GM23338 (cell line): ENCODE results near the gene FBRSL1. TPM values are rescaled to one million over a fixed set of nuclear protein-coding genes. Genes with fewer than 3 reads are reported as not detected.

Source experiments
- ATAC-seq: fragments of 200-7000 bp; cut with Tn5 transposase; 3 replicates; pipeline ENCODE4 v1.9.1; 2020
- DNase-seq: peaks from one replicate; pipeline ENCODE4 v3.0.0-alpha.2; 2015; ENCODE audit warnings: low spot score
- H2AFZ ChIP-seq: fragments of 200-600 bp; sonication (generic); 2 replicates; pipeline ENCODE4 v1.8.0; 2016; ENCODE audit warnings: antibody characterized with exemption, mild to moderate bottlenecking, moderate library complexity
- H3F3A ChIP-seq: fragments of 200-600 bp; sonication (generic); replicated peaks from 2 replicates; pipeline ENCODE4 v1.8.0; 2017; ENCODE audit warnings: antibody characterized with exemption, mixed run types, low read depth
- H3K27ac ChIP-seq: fragments of 200-600 bp; sonication (generic); 2 replicates; pipeline ENCODE4 v1.6.1; 2016; ENCODE audit warnings: low read depth
- H3K27me3 ChIP-seq: fragments of 200-600 bp; sonication (generic); 2 replicates; pipeline ENCODE4 v1.8.0; 2016; ENCODE audit warnings: mild to moderate bottlenecking, mixed run types, moderate library complexity; ENCODE audit not compliant: insufficient read depth
- H3K36me3 ChIP-seq: fragments of 200-600 bp; sonication (generic); 2 replicates; pipeline ENCODE4 v1.8.0; 2016; ENCODE audit warnings: mild to moderate bottlenecking; ENCODE audit not compliant: insufficient read depth
- H3K4me1 ChIP-seq: fragments of 200-600 bp; sonication (generic); 2 replicates; pipeline ENCODE4 v1.8.0; 2016; ENCODE audit warnings: mild to moderate bottlenecking, moderate library complexity; ENCODE audit not compliant: insufficient read depth
- H3K4me2 ChIP-seq: fragments of 200-600 bp; sonication (generic); 2 replicates; pipeline ENCODE4 v1.7.1; 2017; ENCODE audit warnings: mixed run types
- H3K4me3 ChIP-seq: fragments of 200-600 bp; sonication (generic); 2 replicates; pipeline ENCODE4 v1.6.1; 2016; ENCODE audit warnings: mixed run types
- H3K79me2 ChIP-seq: fragments of 200-600 bp; sonication (generic); replicated peaks from 2 replicates; pipeline ENCODE4 v1.8.0; 2017; ENCODE audit warnings: mild to moderate bottlenecking; ENCODE audit not compliant: insufficient read depth
- H3K9me2 ChIP-seq: fragments of 200-600 bp; sonication (generic); 2 replicates; pipeline ENCODE4 v1.8.0; 2017; ENCODE audit not compliant: insufficient read depth
- H4K20me1 ChIP-seq: fragments of 200-600 bp; sonication (generic); replicated peaks from 2 replicates; pipeline ENCODE4 v1.8.0; 2017; ENCODE audit warnings: mild to moderate bottlenecking; ENCODE audit not compliant: insufficient read depth
- H3K27ac Mint-ChIP-seq: 2 replicates; pipeline ENCODE4 v1.8.0; 2020; ENCODE audit warnings: inconsistent platforms, mild to moderate bottlenecking, moderate library complexity, mixed read lengths
- H3K27me3 Mint-ChIP-seq: 3 replicates; pipeline ENCODE4 v1.8.0; 2022; ENCODE audit warnings: low read depth, mild to moderate bottlenecking, moderate library complexity, mixed read lengths, inconsistent platforms; ENCODE audit not compliant: insufficient read depth, poor library complexity
- H3K36me3 Mint-ChIP-seq: 3 replicates; pipeline ENCODE4 v1.8.0; 2021; ENCODE audit warnings: low read depth, mild to moderate bottlenecking, inconsistent platforms, moderate library complexity, mixed read lengths
- H3K4me1 Mint-ChIP-seq: 3 replicates; pipeline ENCODE4 v1.8.0; 2020; ENCODE audit warnings: mild to moderate bottlenecking, inconsistent platforms, mixed read lengths
- H3K4me3 Mint-ChIP-seq: 3 replicates; pipeline ENCODE4 v1.8.0; 2021; ENCODE audit warnings: moderate library complexity, mild to moderate bottlenecking, inconsistent platforms, mixed read lengths
- H3K9me3 Mint-ChIP-seq: 3 replicates; pipeline ENCODE4 v1.8.0; 2020; ENCODE audit warnings: moderate library complexity, mild to moderate bottlenecking, inconsistent platforms, mixed read lengths
- EZH2 ChIP-seq: fragments of 200-600 bp; sonication (generic); IDR thresholded peaks from one replicate; pipeline ENCODE4 v1.8.0; 2017; ENCODE audit warnings: antibody characterized with exemption, mild to moderate bottlenecking, low read depth; ENCODE audit not compliant: unreplicated experiment
- EZH2phosphoT487 ChIP-seq: fragments of 200-600 bp; sonication (generic); IDR thresholded peaks from one replicate; pipeline ENCODE4 v1.8.1; 2018; ENCODE audit warnings: antibody characterized with exemption; ENCODE audit not compliant: unreplicated experiment
- POLR2AphosphoS5 ChIP-seq: IDR thresholded peaks from 2 replicates; pipeline ENCODE4 v1.6.1; 2016; ENCODE audit warnings: antibody characterized with exemption, low read depth
- REST ChIP-seq: IDR thresholded peaks from one replicate; pipeline ENCODE4 v1.6.1; 2018; ENCODE audit warnings: antibody characterized with exemption; ENCODE audit not compliant: unreplicated experiment
- polyA plus RNA-seq: library from polyadenylated mRNA; unstranded; fragments of >200 nt; fragmentation: Nextera tagmentation; extraction: Ambion mirVana; gene quantifications from 2 replicates; pipeline ENCODE4 v1.2.1, GENCODE V29; 2016
- total RNA-seq: library from RNA; depleted of rRNA; stranded (reverse); fragments of >200 nt; shearing (Covaris generic); gene quantifications from 2 replicates; pipeline ENCODE4 v1.2.3, GENCODE V29; 2014
- TF ChIP-seq, protein P1 (sequence below): fragments of 250-450 bp; sonication (Bioruptor Pico); IDR thresholded peaks from 2 replicates; pipeline ENCODE4 v1.5.0; 2020; ENCODE audit warnings: mild to moderate bottlenecking, moderate library complexity

The FBRSL1 gene
- total and polyA plus RNA-seq, 2 experiments from 2014 or later: 37.8 to 89.8 TPM

DNA sequence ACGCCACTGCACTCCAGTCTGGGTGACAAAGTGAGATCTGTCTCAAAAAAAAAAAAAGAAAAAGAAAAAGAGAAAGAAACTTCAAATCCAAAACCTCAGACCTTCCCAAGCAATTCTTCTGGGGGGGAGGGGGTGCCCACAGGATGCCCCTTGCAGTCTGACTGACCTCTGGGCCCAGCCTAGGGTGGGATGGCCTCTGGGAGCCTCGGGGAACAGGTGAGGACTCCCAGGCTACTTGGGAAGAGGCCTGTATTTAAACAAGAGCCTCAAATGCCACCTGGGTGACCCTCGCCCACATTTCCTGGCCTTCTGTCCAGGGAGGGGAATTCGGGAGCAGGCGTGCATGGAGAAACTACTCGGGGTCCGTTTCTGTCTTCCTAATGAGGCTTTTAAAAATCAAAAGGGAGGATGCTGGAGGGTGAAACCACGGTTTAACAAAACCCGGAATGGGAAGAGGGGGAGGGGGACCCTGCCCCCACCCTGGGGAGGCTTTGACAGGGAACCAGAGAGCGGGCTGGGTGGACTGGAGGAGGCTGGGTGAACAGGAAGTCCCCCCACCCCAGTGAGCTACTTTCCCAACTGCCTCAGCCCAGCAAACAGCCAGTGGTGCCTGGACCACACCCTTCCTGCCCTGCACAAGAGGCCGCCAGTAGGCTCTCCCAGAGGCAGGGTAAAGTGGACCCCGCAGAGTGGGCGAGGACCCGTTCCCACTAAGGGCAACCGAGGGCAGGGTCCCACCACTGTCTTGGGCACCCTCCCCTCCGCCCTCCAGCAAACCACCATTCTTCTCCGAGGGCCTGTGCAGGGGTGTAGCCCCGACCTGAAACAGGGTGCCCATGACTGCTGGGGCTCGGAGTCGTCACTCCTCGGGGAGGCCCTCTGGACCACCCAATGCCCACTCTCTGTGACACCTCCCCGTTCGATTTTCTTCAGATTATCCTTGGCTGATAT is 1.5 kb upstream of the FBRSL1 start:
- Histone ChIP-seq H4K20me1 (peaks cover 15% of the 10 kb centered on the region), H3K4me3 (peak overlapping the region; percentile 64), H3K9me2 (no peaks in the 10 kb centered on the region), H3K4me2 (peak overlapping the region; percentile 79), H3K27me3 (peaks cover 60% of the 10 kb centered on the region), H3F3A (0 out of 2 replicates have a peak, but pooled peaks cover 8% of the 10 kb centered on the region), H3K36me3 (no peaks in the 10 kb centered on the region), H2AFZ (no peak overlapping the region), H3K27ac (no peak overlapping the region), H3K4me1 (peaks cover 7% of the 10 kb centered on the region), H3K79me2 (peaks cover 26% of the 10 kb centered on the region)
- no peak overlapping the region for H3K27ac Mint-ChIP-seq
- H3K4me3 Mint-ChIP-seq: peak overlapping the region; percentile 64
- TF ChIP-seq POLR2AphosphoS5 (no peak), REST (no peak), EZH2phosphoT487 (no peak), EZH2 (peak; percentile 53)
- TF ChIP-seq, protein P1, sequence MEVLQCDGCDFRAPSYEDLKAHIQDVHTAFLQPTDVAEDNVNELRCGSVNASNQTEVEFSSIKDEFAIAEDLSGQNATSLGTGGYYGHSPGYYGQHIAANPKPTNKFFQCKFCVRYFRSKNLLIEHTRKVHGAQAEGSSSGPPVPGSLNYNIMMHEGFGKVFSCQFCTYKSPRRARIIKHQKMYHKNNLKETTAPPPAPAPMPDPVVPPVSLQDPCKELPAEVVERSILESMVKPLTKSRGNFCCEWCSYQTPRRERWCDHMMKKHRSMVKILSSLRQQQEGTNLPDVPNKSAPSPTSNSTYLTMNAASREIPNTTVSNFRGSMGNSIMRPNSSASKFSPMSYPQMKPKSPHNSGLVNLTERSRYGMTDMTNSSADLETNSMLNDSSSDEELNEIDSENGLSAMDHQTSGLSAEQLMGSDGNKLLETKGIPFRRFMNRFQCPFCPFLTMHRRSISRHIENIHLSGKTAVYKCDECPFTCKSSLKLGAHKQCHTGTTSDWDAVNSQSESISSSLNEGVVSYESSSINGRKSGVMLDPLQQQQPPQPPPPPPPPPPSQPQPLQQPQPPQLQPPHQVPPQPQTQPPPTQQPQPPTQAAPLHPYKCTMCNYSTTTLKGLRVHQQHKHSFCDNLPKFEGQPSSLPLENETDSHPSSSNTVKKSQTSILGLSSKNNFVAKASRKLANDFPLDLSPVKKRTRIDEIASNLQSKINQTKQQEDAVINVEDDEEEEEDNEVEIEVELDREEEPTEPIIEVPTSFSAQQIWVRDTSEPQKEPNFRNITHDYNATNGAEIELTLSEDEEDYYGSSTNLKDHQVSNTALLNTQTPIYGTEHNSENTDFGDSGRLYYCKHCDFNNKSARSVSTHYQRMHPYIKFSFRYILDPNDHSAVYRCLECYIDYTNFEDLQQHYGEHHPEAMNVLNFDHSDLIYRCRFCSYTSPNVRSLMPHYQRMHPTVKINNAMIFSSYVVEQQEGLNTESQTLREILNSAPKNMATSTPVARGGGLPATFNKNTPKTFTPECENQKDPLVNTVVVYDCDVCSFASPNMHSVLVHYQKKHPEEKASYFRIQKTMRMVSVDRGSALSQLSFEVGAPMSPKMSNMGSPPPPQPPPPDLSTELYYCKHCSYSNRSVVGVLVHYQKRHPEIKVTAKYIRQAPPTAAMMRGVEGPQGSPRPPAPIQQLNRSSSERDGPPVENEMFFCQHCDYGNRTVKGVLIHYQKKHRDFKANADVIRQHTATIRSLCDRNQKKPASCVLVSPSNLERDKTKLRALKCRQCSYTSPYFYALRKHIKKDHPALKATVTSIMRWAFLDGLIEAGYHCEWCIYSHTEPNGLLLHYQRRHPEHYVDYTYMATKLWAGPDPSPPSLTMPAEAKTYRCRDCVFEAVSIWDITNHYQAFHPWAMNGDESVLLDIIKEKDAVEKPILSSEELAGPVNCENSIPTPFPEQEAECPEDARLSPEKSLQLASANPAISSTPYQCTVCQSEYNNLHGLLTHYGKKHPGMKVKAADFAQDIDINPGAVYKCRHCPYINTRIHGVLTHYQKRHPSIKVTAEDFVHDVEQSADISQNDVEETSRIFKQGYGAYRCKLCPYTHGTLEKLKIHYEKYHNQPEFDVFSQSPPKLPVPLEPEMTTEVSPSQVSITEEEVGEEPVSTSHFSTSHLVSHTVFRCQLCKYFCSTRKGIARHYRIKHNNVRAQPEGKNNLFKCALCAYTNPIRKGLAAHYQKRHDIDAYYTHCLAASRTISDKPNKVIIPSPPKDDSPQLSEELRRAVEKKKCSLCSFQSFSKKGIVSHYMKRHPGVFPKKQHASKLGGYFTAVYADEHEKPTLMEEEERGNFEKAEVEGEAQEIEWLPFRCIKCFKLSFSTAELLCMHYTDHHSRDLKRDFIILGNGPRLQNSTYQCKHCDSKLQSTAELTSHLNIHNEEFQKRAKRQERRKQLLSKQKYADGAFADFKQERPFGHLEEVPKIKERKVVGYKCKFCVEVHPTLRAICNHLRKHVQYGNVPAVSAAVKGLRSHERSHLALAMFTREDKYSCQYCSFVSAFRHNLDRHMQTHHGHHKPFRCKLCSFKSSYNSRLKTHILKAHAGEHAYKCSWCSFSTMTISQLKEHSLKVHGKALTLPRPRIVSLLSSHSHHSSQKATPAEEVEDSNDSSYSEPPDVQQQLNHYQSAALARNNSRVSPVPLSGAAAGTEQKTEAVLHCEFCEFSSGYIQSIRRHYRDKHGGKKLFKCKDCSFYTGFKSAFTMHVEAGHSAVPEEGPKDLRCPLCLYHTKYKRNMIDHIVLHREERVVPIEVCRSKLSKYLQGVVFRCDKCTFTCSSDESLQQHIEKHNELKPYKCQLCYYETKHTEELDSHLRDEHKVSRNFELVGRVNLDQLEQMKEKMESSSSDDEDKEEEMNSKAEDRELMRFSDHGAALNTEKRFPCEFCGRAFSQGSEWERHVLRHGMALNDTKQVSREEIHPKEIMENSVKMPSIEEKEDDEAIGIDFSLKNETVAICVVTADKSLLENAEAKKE (CRISPR knock-in tag): no peak
- peak; percentile 15 for ATAC-seq
- peaks cover 44% of the 10 kb centered on the region for H3K27me3 Mint-ChIP-seq
- no peak for DNase-seq
- peaks cover 23% of the 10 kb centered on the region for H3K4me1 Mint-ChIP-seq
- H3K9me3 Mint-ChIP-seq: no peaks in the 10 kb centered on the region; the same call in 2 of the 3 replicates
- H3K36me3 Mint-ChIP-seq: peaks cover 3% of the 10 kb centered on the region; the same call in 2 of the 3 replicates
